Measurements from ENCODE around the gene OPN5. TPM values are rescaled to one million over a fixed set of nuclear protein-coding genes. Genes with fewer than 3 reads are reported as not detected.
"Not testable (repeated sequence)": the region's sequence is repeated elsewhere in the genome, so short reads cannot be mapped to it uniquely, and the experiment has no call there.

Gene OPN5, protein sequence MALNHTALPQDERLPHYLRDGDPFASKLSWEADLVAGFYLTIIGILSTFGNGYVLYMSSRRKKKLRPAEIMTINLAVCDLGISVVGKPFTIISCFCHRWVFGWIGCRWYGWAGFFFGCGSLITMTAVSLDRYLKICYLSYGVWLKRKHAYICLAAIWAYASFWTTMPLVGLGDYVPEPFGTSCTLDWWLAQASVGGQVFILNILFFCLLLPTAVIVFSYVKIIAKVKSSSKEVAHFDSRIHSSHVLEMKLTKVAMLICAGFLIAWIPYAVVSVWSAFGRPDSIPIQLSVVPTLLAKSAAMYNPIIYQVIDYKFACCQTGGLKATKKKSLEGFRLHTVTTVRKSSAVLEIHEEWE
- polyA plus RNA-seq (2014; cell fraction: cytosol; rRNA removed): not detected in 2 replicates
- 0.07 TPM in 1 of 2 replicates, not detected in the other for polyA plus RNA-seq (2014; cell fraction: nucleus; rRNA removed)

GRCh38 chr6:47781732-47782131 lies at the start of gene OPN5:
OPN5 (plus strand) TSS chr6:47782032; CDS start chr6:47782067, 35 bp downstream.
- no peak for DNase-seq (ENCODE audit: low spot score)

- no peak for DNase-seq (ENCODE audit: low spot score)
Observed at GRCh38 chr6:47733879-47734558, 47.8 kb upstream of the OPN5 start.

DNA sequence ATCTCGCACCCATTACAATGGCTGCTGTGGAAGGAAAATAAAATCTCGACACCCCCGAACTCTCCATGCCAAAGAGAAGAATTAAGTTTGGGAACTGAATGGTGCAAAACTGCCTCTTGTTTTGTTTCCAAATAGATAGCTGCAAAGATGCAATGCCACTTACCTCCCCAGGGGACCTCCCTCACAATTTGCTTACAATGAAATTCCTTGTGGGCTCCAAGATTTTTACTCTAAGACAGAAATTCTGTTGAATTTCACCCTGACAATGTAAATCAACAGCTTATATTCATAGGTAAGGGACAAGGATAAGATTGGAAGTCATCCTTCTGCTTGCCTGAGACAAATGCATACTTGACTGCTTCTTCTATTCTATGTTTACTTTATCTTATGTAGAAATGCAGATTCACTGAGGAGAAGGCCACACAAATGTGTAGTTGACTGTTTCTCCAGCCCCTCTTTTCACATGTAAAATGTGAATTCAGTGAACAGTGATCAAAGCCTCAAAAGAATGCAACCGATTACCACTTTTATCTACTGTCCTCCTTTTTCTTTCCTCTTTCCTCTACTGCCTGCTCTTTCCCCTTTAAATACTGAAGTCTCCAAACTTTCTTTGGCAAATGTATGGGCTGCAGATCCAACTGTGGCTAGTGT lies 46.9 kb upstream of the OPN5 start:
- DNase-seq (ENCODE audit: low spot score): no peak

- no peak for DNase-seq (ENCODE audit: low spot score)
Observed at GRCh38 chr6:47736083-47736700, 45.6 kb upstream of the OPN5 start.

- no peak for DNase-seq (ENCODE audit: low spot score)
Observed at GRCh38 chr6:47737406-47737805, 44.4 kb upstream of the OPN5 start.

- DNase-seq (ENCODE audit: low spot score): no peak
Observed at GRCh38 chr6:47740714-47741113, 41.1 kb upstream of the OPN5 start.

DNA sequence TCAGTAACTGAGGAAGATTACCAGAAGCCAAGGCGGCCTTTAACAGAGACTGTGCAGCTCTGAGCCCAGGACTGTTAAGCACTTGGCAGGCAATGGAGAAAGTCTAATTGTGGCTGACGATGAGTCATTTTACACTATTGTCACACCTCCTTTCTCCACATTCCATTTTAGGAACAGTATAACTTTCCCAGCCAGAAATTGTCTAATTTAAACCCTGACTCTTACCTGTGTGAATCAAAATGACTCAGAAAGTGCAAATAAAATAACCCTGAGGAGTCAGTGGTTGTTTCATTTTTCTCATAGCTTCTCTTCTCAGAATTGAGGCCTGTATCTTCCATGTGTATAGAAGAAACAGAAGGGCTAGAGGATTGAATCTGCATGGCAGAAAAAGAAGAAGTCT lies 40.0 kb upstream of the OPN5 start:
- DNase-seq (ENCODE audit: low spot score): no peak

GRCh38 chr6:47743744-47744143 lies 38.1 kb upstream of the OPN5 start:
- no peak for DNase-seq (ENCODE audit: low spot score)

GRCh38 chr6:47745269-47745668 lies 36.6 kb upstream of the OPN5 start:
- not testable (repeated sequence) for DNase-seq (ENCODE audit: low spot score)

DNA sequence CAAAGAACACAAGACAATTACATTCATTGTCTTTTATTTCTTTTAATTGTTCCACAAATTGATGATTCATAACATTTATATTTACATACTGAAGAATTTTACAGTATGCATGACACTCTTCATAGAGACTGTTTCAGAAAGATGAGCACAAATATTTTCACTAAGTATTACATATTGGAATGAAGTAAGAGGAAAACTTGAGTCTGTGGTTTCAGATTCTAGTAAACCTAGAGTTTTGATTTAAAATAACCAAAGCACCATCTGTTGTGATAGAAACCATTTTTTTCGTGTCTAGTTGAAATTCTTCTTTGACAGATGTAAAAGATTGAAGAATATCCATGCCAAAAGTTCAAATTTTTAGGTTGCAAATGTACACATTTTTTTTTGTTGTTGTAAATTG lies 32.1 kb upstream of the OPN5 start:
- DNase-seq (ENCODE audit: low spot score): no peak

DNA sequence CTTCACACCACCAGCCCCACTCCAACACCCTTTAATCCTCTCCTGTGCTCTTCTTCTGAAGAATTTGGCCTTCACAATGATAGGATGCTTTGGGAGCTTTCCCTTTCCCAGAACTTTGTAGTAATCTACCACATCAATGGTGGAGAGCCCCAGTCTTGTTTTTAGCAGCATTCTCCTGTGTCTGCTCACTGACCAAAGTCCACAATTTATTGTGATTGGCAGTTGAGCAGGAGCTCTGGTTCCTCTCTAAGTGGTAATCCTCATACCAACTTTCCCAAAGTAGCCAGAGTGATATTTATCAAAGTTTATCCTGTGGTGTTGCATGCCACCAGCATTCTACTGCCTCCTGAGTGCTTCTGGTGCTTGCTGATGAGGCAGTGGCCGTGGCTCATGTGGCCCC lies 29.0 kb upstream of the OPN5 start:
- no peak for DNase-seq (ENCODE audit: low spot score)

DNA sequence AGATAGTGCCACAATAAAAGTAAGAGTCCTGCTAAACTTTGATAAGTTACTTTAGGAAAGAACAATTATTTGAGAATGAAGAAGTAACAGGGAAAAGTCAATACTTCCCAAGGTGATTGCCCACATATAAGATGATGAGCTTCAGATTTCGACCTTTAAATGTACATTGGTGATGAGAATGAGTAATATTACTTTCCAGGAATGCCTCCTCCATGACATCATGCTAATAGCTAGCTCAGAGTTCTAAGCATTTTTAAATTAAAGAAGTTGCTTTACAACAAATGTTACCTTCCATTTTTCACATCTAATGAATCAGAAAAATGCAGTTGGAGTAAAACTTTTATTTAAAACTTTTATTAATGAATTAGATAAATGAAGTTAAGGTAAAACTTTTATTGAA lies 22.5 kb upstream of the OPN5 start:
- no peak for DNase-seq (ENCODE audit: low spot score)

GRCh38 chr6:47762502-47762901 lies 19.3 kb upstream of the OPN5 start:
- no peak for DNase-seq (ENCODE audit: low spot score)

DNA sequence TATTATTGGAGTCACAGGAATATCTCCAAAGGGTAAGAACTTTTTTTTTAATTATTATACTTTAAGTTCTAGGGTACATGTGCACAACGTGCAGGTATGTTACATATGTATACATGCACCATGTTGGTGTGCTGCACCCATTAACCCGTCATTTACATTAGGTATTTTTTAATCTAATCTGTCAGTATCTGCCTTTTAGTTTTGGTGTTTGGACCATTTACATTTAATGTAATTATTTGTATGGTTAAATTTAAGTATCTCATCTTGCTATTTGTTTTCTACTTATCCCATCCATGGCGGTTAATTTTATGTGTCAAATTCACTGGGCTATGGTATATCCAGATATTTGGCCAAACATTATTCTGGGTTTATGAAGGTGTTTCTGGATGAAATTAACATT lies 15.4 kb upstream of the OPN5 start:
- DNase-seq (ENCODE audit: low spot score): no peak

DNA sequence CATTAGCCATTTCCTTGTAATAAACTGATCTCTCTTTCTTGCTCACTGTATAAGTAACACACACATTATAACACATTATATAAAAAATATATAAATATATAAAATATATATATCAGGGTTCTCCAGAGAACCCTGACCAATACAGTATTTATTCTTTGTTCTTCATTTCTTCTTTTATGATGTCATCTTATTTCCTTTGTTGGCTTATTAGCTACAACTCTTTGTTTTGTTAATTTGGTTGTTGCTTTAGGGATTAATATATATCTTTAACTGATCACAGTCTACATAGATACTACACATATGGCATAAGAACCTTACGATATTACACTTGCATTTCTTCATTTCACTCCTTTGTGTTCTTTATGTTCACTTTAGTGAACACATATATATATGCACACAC lies 14.7 kb upstream of the OPN5 start:
- DNase-seq (ENCODE audit: low spot score): no peak

DNA sequence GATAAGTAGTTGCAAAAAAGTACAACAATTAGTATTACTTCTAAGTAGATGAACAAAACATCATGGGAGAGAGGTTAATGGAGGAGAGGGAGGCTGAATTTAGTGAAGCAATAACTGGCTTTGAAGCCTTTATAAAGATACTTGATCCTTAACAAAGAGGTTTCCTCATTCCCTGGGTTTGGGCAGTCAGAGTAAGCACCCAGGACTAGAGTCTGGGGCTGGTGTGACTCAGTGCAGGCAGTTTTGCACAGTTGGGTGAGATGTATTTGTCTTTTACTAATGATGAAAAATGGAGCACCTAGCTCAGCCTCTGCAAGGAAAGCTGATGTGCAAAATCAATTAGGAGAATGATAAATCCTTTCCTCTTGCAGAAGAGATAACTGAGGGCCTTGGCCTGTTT lies 11.8 kb upstream of the OPN5 start:
- no peak for DNase-seq (ENCODE audit: low spot score)

DNA sequence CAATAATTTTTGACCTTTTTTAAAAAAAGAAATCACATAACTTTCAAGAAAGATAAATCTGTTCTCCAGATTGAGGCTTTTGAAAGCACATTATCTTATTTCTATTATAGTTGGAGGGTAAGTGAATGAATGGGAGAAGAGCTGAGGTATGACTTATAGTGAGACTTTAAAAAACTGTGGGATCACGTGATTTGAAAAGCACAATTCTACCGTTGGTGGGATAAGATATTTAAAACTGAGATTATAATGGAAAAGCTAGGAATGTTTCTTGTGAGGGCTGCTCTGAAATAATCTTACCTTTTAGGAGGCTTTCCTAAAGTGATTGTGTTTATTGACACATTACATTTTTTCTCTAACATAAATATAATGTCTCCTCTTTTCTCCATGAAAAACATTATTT lies 9.5 kb upstream of the OPN5 start:
- no peak for DNase-seq (ENCODE audit: low spot score)

DNA sequence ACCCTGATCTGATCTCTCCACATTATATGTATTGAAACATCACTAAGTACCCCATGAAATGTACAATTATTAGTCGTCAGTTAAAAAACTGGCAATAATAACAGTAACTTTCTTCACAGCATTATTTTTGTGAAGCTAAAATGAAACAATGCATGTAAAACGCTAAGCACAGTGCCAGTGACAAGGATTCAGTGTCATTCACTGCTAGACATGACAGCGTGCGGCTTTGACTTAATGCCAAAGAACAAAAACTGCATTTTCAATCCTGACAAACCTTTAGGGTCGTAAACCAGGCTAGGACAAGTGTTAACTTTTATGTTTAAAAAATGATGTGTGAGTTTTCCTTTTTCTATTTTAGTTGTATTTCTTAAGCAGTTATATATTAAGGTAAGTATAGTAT lies 8.8 kb upstream of the OPN5 start:
- no peak for DNase-seq (ENCODE audit: low spot score)

GRCh38 chr6:47780510-47781356 lies 1.1 kb upstream of the OPN5 start:
- DNase-seq (ENCODE audit: low spot score): peak; percentile 30

DNA sequence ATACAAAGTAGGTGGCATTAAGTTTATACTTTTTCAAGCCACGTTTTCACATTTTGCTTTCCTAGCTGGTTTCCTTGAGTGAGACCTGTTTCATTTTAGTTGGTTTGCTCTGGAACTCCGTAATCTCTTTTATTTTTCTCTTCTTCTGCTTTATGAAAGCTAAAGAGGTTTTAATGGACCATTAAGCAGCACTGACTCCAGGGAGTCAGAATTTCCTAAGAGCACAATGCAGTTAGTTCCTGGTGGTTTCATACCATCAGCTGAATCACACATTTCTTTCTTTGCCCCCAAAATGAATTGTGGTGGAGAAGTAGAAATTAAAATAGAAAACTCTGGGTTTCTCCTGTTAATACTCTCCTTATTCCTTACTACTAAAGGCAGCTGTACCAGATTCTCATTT lies 3.4 kb downstream of the OPN5 start:
- no peak for DNase-seq (ENCODE audit: low spot score)

Measured in SK-N-DZ (cell line).